ENCODE data around the gene PPP6R3. TPM values are rescaled to one million over a fixed set of nuclear protein-coding genes. Genes with fewer than 3 reads are reported as not detected.

PPP6R3 gene
- total RNA-seq, 4 donors from 2014 or later, result 104 to 169 (median 118) TPM

DNA sequence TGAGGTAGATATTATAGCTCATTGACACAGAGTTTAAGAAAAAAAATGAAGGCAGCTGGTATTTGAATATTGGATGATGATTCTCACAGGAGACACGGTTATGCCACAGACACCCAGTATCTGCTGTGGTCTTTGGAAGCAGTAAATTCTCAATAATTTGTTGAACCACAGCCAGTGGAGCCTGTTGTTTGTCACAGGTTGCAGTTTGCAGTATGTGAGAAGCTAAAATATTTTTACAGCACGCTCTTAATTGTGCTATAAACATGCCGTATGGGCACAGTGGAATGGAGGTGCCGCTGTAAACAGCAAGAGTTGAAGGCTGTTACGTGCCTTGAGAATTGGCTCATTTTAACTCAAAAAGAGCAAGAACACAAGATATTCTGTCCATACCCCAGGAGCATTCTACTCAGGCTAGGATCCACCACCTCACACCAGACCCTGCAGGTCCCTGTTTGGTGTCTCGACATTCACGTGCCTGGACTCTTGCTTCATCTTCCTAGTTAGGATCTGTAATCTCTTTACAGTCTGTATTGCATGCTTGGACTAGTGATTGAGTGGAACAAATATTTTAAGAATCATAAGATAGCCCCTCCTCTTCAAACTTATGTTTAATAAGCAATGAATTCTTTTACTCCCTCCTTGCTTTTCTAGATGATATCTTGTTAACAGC is 129.1 kb downstream of the PPP6R3 start:
- TF ChIP-seq, protein P1, sequence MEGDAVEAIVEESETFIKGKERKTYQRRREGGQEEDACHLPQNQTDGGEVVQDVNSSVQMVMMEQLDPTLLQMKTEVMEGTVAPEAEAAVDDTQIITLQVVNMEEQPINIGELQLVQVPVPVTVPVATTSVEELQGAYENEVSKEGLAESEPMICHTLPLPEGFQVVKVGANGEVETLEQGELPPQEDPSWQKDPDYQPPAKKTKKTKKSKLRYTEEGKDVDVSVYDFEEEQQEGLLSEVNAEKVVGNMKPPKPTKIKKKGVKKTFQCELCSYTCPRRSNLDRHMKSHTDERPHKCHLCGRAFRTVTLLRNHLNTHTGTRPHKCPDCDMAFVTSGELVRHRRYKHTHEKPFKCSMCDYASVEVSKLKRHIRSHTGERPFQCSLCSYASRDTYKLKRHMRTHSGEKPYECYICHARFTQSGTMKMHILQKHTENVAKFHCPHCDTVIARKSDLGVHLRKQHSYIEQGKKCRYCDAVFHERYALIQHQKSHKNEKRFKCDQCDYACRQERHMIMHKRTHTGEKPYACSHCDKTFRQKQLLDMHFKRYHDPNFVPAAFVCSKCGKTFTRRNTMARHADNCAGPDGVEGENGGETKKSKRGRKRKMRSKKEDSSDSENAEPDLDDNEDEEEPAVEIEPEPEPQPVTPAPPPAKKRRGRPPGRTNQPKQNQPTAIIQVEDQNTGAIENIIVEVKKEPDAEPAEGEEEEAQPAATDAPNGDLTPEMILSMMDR (IDR thresholded peaks at IDR 0.05; ENCODE audit: low read depth), result no peak

DNA sequence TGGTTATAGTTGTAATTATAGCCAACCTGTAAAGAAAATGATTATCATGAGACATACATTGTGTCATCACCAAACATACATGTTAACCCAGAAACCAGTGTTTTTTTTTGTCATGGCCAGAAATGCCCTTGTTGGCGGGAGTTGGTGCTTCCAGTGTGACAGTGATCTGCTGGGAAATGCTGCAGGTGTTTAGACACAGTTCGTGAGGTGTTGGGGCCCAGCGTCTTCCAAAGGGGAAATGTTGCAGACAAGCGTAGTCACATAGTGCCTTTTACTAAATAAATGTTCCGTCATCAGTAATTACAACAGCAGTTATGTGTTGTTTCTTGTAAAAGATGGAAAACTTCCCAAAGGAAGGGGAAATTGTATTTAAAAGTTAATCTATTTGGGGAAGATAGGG is 131.2 kb downstream of the PPP6R3 start:
- TF ChIP-seq, protein P1 (IDR thresholded peaks at IDR 0.05; ENCODE audit: low read depth), result no peak

DNA sequence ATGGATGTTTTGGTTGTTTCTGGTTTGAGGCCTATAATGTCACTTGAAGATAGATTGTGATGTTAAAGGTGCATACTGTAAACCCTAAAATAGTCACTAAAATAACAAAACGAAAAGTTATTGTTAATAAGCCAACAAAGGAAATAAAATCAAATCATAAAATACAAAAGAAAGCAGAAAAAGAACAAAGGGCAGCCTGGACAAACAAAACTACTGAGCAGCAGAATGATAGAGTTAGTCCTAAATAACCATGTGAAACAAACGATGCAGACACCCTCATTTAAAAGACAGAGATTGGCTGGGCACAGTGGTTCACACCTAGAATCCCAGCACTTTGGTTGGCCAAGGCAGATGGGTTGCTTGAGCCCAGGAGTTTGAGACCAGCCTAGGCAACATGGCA is 132.9 kb downstream of the PPP6R3 start:
- TF ChIP-seq, protein P1 (IDR thresholded peaks at IDR 0.05; ENCODE audit: low read depth), result no peak

DNA sequence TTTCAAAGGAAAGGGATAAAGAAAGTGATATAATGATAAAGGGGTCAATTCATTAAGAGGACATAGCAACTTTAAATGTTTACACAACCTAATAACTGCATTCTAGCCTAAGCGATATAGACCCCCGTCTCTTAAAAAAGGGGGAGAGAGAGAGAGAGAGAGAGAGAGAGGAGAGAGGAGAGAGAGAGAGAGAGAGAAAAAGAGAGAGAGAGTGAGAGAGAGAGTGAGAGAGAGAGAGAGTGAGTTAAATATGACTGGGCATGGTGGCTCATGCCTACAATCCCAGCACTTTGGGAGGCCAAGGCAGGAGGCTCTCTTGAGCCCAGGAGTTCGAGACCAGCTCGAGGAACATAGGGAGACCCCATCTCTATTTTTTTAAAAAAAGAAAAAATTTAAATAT is 133.6 kb downstream of the PPP6R3 start:
- TF ChIP-seq, protein P1 (IDR thresholded peaks at IDR 0.05; ENCODE audit: low read depth), result no peak

DNA sequence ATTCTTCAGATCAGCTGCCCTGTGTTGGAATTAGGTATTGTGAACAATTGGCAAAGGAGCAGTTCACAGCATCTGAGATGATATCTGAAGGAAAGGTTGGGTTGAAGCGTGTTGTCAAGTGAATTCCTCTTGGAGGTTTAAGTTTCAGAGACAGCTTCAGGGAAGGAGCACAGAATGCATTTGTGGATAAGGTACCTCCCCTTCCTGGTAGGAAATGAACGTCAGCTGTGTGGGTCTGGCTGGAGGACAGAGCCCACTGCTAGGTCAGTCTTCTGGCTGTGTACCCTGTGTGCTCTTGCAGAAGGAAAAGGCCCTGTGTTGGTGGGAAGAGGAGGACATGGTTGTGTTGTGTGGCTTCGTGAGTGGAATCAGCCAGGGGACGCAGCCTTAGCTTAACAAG is 135.7 kb downstream of the PPP6R3 start:
- TF ChIP-seq, protein P1 (IDR thresholded peaks at IDR 0.05; ENCODE audit: low read depth), result no peak

DNA sequence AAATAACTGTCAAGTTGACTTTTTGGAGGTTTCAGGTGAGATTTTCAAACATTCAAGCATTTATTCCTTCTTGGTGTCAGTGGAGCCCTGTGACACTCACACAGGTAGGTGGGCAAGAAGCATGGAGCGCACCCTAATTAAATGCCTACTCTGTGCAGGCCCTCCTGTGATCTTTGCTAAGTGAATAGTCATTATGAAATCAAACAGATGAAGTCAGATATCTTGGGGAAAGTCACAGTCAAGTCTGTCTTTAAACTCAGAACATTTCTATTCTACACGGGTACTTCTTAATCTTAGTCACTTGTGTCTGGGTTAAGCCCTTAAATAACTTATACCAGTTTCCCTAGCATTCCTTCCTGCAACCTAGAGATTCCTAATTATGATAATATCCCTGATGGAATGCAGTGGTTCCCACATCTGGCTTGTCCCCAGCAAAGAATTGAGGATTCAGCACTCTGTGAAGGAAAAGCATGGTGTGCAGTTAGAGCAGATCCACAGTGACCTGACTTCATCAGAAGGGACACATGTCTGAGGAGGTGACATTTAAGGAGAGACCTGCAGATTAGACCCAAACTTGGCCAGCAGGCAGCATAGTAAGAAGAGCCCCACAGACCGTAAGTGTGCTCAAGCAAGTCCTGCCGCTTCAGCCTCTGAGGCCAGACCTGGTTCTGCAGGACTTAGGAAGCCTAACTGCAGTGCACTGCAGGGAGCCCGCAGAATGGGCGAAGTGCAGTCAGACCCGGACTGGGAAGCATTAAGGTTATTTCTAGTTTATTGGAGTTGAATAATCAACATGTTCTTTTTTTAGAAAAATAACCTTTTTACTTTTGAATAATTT is 138.5 kb downstream of the PPP6R3 start:
- TF ChIP-seq, protein P1 (IDR thresholded peaks at IDR 0.05; ENCODE audit: low read depth), result no peak

DNA sequence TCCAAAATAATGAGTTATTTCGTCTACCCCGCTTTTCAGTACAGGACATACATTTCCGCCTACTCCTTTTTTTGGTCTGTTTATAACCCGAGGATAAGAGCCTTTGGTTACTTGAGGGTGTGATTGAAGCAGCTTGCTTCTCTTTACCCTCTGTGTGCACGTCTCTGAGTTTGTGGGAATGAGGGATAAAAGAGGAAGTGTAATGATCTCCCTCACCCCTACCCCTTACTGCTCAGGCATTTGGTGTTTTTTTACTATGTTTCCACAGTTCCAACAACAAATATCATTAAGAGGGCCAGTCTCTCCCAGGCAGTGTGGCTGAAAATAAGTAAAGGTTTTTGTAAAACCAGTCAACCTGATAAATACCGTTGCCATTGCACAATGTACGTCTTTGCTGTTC is 140.6 kb downstream of the PPP6R3 start:
- TF ChIP-seq, protein P1 (IDR thresholded peaks at IDR 0.05; ENCODE audit: low read depth), result no peak
